ENCODE measurements around the gene C2CD4D. TPM values are rescaled to one million over a fixed set of nuclear protein-coding genes. Genes with fewer than 3 reads are reported as not detected.

The C2CD4D gene
- total RNA-seq, 1 experiment from 2014 or later = 0.58 TPM

DNA sequence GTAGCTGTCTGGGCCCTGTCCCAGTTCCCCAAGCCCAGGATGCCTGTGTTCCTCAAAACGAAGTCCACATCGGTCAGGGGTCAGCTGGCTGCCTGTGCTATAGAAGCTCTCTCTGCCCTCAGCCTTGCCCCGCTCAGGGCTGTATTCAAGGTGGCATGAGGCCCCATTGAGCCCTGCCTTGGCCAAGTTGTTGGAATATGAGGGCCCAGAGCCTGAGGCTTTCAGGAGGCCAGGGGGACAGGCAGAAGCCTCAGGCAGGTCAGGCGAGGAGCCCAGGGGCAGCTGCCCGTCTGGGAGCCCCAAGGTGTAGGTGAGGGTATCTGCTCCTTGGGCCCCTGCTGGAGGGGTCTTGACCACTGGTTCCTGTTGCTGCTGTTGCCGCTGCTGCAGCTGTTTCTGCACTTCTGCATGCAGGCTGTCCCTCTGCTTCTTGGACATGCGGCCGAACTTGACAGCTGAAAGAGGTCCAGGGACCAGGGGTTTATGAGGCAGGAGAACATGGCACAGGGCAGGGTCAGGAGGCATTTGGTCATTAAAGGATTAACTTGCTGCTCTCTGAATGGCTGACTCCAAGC, 24.6 kb downstream of the C2CD4D start:
- ChIA-PET CTCF (no interaction called here), POLR2A (ENCODE audit: unreplicated experiment) (no interaction called here)

DNA sequence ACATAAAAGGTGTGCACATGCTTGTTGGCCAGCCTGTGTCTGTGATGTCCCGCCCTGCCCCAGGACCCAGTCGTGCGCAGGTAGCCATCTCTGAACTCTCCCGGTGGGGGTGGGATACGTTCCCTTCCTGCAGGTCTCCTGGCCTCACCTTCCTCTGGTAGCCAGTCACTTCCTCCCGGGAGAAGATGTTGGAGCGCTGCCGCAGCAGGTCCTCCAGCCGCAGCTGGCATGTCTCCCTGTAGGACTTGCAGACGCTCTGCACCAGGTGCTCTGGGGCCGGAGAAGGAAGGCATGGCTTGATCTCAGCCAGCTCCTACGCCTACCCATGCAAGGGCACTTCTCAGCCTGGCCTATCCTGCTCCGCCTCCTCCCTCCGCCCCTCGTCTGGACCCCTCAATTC, 25.2 kb downstream of the C2CD4D start:
- Histone ChIP-seq H3K9ac (ENCODE audit: low read length) (no peak overlapping the region), H4K20me1 (ENCODE audit: low read length) (no peaks in the 10 kb centered on the region), H3K4me1 (ENCODE audit: insufficient read depth, low read length) (no peaks in the 10 kb centered on the region), H3K79me2 (ENCODE audit: low read length) (no peaks in the 10 kb centered on the region), H3K27me3 (ENCODE audit: low read length) (no peaks in the 10 kb centered on the region), H2AFZ (ENCODE audit: low read length) (no peak overlapping the region), H3K27ac (ENCODE audit: low read length) (no peak overlapping the region), H3K4me2 (ENCODE audit: low read length) (no peak overlapping the region), H3K9me3 (ENCODE audit: low read length) (no peaks in the 10 kb centered on the region), H3K4me3 (ENCODE audit: low read length) (no peak overlapping the region), H3K9me2 (replicated peaks; ENCODE audit: low read length) (no peaks in the 10 kb centered on the region), H3F3A (ENCODE audit: low read length, unreplicated experiment) (no peaks in the 10 kb centered on the region), H3K36me3 (ENCODE audit: low read depth, low read length) (no peaks in the 10 kb centered on the region)
- TF ChIP-seq EZH2phosphoT487 (IDR thresholded peaks at IDR 0.05; ENCODE audit: borderline replicate concordance, low read length) (no peak), EZH2 (IDR thresholded peaks at IDR 0.05; ENCODE audit: low read length, unreplicated experiment) (no peak)
- TF ChIP-seq, protein P1, sequence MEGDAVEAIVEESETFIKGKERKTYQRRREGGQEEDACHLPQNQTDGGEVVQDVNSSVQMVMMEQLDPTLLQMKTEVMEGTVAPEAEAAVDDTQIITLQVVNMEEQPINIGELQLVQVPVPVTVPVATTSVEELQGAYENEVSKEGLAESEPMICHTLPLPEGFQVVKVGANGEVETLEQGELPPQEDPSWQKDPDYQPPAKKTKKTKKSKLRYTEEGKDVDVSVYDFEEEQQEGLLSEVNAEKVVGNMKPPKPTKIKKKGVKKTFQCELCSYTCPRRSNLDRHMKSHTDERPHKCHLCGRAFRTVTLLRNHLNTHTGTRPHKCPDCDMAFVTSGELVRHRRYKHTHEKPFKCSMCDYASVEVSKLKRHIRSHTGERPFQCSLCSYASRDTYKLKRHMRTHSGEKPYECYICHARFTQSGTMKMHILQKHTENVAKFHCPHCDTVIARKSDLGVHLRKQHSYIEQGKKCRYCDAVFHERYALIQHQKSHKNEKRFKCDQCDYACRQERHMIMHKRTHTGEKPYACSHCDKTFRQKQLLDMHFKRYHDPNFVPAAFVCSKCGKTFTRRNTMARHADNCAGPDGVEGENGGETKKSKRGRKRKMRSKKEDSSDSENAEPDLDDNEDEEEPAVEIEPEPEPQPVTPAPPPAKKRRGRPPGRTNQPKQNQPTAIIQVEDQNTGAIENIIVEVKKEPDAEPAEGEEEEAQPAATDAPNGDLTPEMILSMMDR (conservative IDR thresholded peaks at IDR 0.05; ENCODE audit: low read depth, low read length) = no peak
- intact Hi-C loops (cut with micrococcal nuclease) = no loop called here
- ChIA-PET POLR2A (ENCODE audit: unreplicated experiment) (no interaction called here), CTCF (no interaction called here)
- ATAC-seq (no peak), DNase-seq (no peak)
- no TSS peak for BruUV-seq (replicated peaks)

More for the DNA sequence above, 24.6 kb downstream of the C2CD4D start:
- no peaks in the 10 kb centered on the region for H3K9me3 ChIP-seq (ENCODE audit: low read length)
- H3K4me3 ChIP-seq (ENCODE audit: low read length) = no peak overlapping the region
- intact Hi-C loops (cut with micrococcal nuclease) = no loop called here
- no peak overlapping the region for H3K9ac ChIP-seq (ENCODE audit: low read length)
- H3K27me3 ChIP-seq (ENCODE audit: low read length) = no peaks in the 10 kb centered on the region
- no peaks in the 10 kb centered on the region for H3K36me3 ChIP-seq (ENCODE audit: low read depth, low read length)
- no peak overlapping the region for H2AFZ ChIP-seq (ENCODE audit: low read length)
- no peaks in the 10 kb centered on the region for H3K9me2 ChIP-seq (replicated peaks; ENCODE audit: low read length)
- no peaks in the 10 kb centered on the region for H4K20me1 ChIP-seq (ENCODE audit: low read length)
- BruUV-seq (replicated peaks) = no TSS peak
- no peak overlapping the region for H3K27ac ChIP-seq (ENCODE audit: low read length)
- no peak overlapping the region for H3K4me2 ChIP-seq (ENCODE audit: low read length)
- no peak for ATAC-seq
- TF ChIP-seq, protein P1 (conservative IDR thresholded peaks at IDR 0.05; ENCODE audit: low read depth, low read length) = no peak
- no peak for TF ChIP-seq EZH2phosphoT487 (IDR thresholded peaks at IDR 0.05; ENCODE audit: borderline replicate concordance, low read length)
- no peak for TF ChIP-seq EZH2 (IDR thresholded peaks at IDR 0.05; ENCODE audit: low read length, unreplicated experiment)
- no peak for DNase-seq
- H3K4me1 ChIP-seq (ENCODE audit: insufficient read depth, low read length) = peaks cover 2% of the 10 kb centered on the region; the same call in 1 of the 2 replicates
- no peaks in the 10 kb centered on the region for H3F3A ChIP-seq (ENCODE audit: low read length, unreplicated experiment)
- H3K79me2 ChIP-seq (ENCODE audit: low read length) = no peaks in the 10 kb centered on the region

DNA sequence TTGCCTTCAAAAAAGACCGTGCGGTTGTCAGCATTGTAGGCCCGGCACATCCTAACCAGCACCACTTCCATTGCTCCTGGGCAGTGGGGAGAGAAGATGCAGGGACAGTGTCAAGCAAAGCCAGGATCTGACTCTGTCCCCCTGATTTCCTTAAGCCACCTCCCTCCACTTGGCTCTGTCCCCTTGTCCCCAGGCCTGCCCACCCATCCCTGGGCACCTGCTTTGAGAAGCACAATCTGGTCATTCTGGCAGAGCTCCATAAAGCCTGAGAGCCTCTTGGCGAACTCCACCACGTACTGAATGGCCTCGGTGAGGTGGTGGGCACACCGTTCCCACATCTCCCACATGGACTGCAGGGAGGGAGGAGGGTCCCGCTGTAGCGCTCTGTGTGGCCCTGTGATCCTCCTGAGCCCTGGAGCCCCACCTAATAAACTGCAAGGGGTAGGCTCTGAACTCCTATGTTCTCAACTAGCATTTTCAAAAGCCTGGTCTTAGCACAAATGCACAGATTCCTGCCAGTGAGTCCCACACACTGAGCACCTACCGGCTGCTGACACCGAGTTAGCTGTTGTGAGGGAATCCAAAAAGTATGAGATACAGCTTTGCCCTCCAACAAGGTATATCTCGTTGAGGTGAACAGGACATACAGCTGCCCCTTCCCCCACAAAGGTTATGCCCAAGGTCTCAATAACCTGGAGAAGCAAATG, 26.2 kb downstream of the C2CD4D start:
- H2AFZ ChIP-seq (ENCODE audit: low read length) = no peak overlapping the region
- TF ChIP-seq, protein P1 (conservative IDR thresholded peaks at IDR 0.05; ENCODE audit: low read depth, low read length) = no peak
- no peak for TF ChIP-seq EZH2phosphoT487 (IDR thresholded peaks at IDR 0.05; ENCODE audit: borderline replicate concordance, low read length)
- TF ChIP-seq EZH2 (IDR thresholded peaks at IDR 0.05; ENCODE audit: low read length, unreplicated experiment) = no peak
- no peaks in the 10 kb centered on the region for H3K36me3 ChIP-seq (ENCODE audit: low read depth, low read length)
- H3K27me3 ChIP-seq (ENCODE audit: low read length) = no peaks in the 10 kb centered on the region
- CTCF ChIA-PET = no interaction called here
- no peaks in the 10 kb centered on the region for H3K9me3 ChIP-seq (ENCODE audit: low read length)
- H3K4me1 ChIP-seq (ENCODE audit: insufficient read depth, low read length) = no peaks in the 10 kb centered on the region
- H4K20me1 ChIP-seq (ENCODE audit: low read length) = no peaks in the 10 kb centered on the region
- no peaks in the 10 kb centered on the region for H3F3A ChIP-seq (ENCODE audit: low read length, unreplicated experiment)
- H3K79me2 ChIP-seq (ENCODE audit: low read length) = no peaks in the 10 kb centered on the region
- H3K9me2 ChIP-seq (replicated peaks; ENCODE audit: low read length) = no peaks in the 10 kb centered on the region
- DNase-seq (no peak), ATAC-seq (no peak)
- intact Hi-C loops (cut with micrococcal nuclease) = no loop called here
- no peak overlapping the region for H3K4me2 ChIP-seq (ENCODE audit: low read length)
- H3K9ac ChIP-seq (ENCODE audit: low read length) = no peak overlapping the region
- POLR2A ChIA-PET (ENCODE audit: unreplicated experiment) = no interaction called here
- BruUV-seq (replicated peaks) = no TSS peak
- no peak overlapping the region for H3K27ac ChIP-seq (ENCODE audit: low read length)
- no peak overlapping the region for H3K4me3 ChIP-seq (ENCODE audit: low read length)
